ENCODE measurements around the gene SLC23A3. TPM values are rescaled to one million over a fixed set of nuclear protein-coding genes. Genes with fewer than 3 reads are reported as not detected.

Gene SLC23A3
- total and polyA plus RNA-seq, 9 of the 15 experiments (the other 6 are each of a cell fraction or from before 2014, with no cell fraction given) = 0.06 to 0.64 (median 0.16) TPM

- TF ChIP-seq MGA (IDR thresholded peaks at IDR 0.05) (peak; percentile 88), ZNF121 (CRISPR knock-in tag; conservative IDR thresholded peaks at IDR 0.05) (no peak), ZNF561 (CRISPR knock-in tag; conservative IDR thresholded peaks at IDR 0.05) (no peak), ZFP1 (CRISPR knock-in tag; IDR thresholded peaks at IDR 0.05) (no peak), CXXC5 (CRISPR knock-in tag; IDR thresholded peaks at IDR 0.05) (peak; percentile 90), ZHX1 (conservative IDR thresholded peaks at IDR 0.05; ENCODE audit: low read length) (no peak), HCFC1 (IDR thresholded peaks at IDR 0.05; ENCODE audit: low read depth, low read length) (0 out of 2 replicates have a peak, but pooled peaks have one; percentile 30), ZNF586 (CRISPR knock-in tag; conservative IDR thresholded peaks at IDR 0.05) (no peak), ZFP36 (IDR thresholded peaks at IDR 0.05; ENCODE audit: low read depth, low read length, partially characterized antibody) (no peak), KLF1 (tag; IDR thresholded peaks at IDR 0.05) (peak; percentile 30; the same call in 1 of the 2 replicates), XRCC5 (IDR thresholded peaks at IDR 0.05; ENCODE audit: low read depth, low read length) (0 out of 2 replicates have a peak, but pooled peaks have one; percentile 15), PML (IDR thresholded peaks at IDR 0.05; ENCODE audit: low read length) (peak; percentile 47; the same call in 1 of the 2 replicates), FOSL1 (tag; conservative IDR thresholded peaks at IDR 0.05) (no peak), ZKSCAN1 (IDR thresholded peaks at IDR 0.05; ENCODE audit: low read depth, low read length) (no peak), HMG20B (CRISPR knock-in tag; IDR thresholded peaks at IDR 0.05) (no peak)
Measured at GRCh38 chr2:219176818-219177551, 7.2 kb upstream of the SLC23A3 start, which contains the start of gene CNPPD1 (continued).
